GM21717 (cell line): Measurements from ENCODE around the gene PAEP.

Experiments
- ATAC-seq: cut with Tn5 transposase; IDR thresholded peaks from one replicate; pipeline ENCODE4 v1.9.1; 2021; ENCODE audit warnings: mild to moderate bottlenecking, moderate library complexity; ENCODE audit not compliant: unreplicated experiment

PAEP gene

GRCh38 chr9:135591506-135592330 is 30.2 kb downstream of the PAEP start:
- no peak for ATAC-seq

- ATAC-seq = no peak
Measured at GRCh38 chr9:135592331-135592590, 30.7 kb downstream of the PAEP start.

- no peak for ATAC-seq
Measured at GRCh38 chr9:135592625-135593024, 31.1 kb downstream of the PAEP start.

- ATAC-seq = no peak
Measured at GRCh38 chr9:135596211-135596610, 34.7 kb downstream of the PAEP start.

- ATAC-seq = no peak
Measured at GRCh38 chr9:135600296-135600817, 38.8 kb downstream of the PAEP start.

GRCh38 chr9:135601988-135602387 is 40.4 kb downstream of the PAEP start:
- ATAC-seq = no peak

GRCh38 chr9:135602789-135603481 is 41.4 kb downstream of the PAEP start:
- ATAC-seq = no peak

GRCh38 chr9:135604437-135605237 is 43.1 kb downstream of the PAEP start:
- ATAC-seq = no peak

- no peak for ATAC-seq
Measured at GRCh38 chr9:135605238-135605781, 43.8 kb downstream of the PAEP start.

- ATAC-seq = no peak
Measured at GRCh38 chr9:135606885-135607259, 45.3 kb downstream of the PAEP start.

GRCh38 chr9:135607401-135608293 is 46.1 kb downstream of the PAEP start:
- ATAC-seq = no peak

GRCh38 chr9:135608294-135608998 is 46.9 kb downstream of the PAEP start:
- no peak for ATAC-seq

- no peak for ATAC-seq
Measured at GRCh38 chr9:135608999-135609317, 47.4 kb downstream of the PAEP start.

- ATAC-seq = no peak
Measured at GRCh38 chr9:135609366-135609955, 47.9 kb downstream of the PAEP start.

- ATAC-seq = no peak
Measured at GRCh38 chr9:135610290-135611141, 49.0 kb downstream of the PAEP start.

- no peak for ATAC-seq
Measured at GRCh38 chr9:135611142-135611874, 49.8 kb downstream of the PAEP start.

- ATAC-seq = no peak
Measured at GRCh38 chr9:135611875-135612209, 50.3 kb downstream of the PAEP start.

- no peak for ATAC-seq
Measured at GRCh38 chr9:135612437-135612836, 50.9 kb downstream of the PAEP start.
